GM19099 (cell line): Measurements from ENCODE around the gene ARHGAP33.

Experiments
- POLR2A ChIP-seq: IDR thresholded peaks from 3 replicates; pipeline ENCODE4 v1.6.1; 2011; ENCODE audit warnings: low read depth; ENCODE audit not compliant: insufficient read length; ENCODE audit errors: extremely low read depth

The ARHGAP33 gene

GRCh38 chr19:35780058-35780457, 4.7 kb downstream of the ARHGAP33 start:
- no peak for TF ChIP-seq POLR2A

GRCh38 chr19:35780717-35781116, 5.4 kb downstream of the ARHGAP33 start:
- TF ChIP-seq POLR2A, result no peak

- no peak for TF ChIP-seq POLR2A
Observed at GRCh38 chr19:35781650-35782049, 6.3 kb downstream of the ARHGAP33 start.

- no peak for TF ChIP-seq POLR2A
Observed at GRCh38 chr19:35782589-35782988, 7.2 kb downstream of the ARHGAP33 start.

- TF ChIP-seq POLR2A, result no peak
Observed at GRCh38 chr19:35783469-35784434, 8.4 kb downstream of the ARHGAP33 start.

GRCh38 chr19:35784503-35785338, 9.4 kb downstream of the ARHGAP33 start:
- TF ChIP-seq POLR2A, result no peak

GRCh38 chr19:35785339-35785627, 9.9 kb downstream of the ARHGAP33 start:
- no peak for TF ChIP-seq POLR2A

- no peak for TF ChIP-seq POLR2A
Observed at GRCh38 chr19:35786299-35787160, 11.2 kb downstream of the ARHGAP33 start.

GRCh38 chr19:35787227-35787799, 11.9 kb downstream of the ARHGAP33 start:
- TF ChIP-seq POLR2A, result no peak

GRCh38 chr19:35788205-35788960, 13.0 kb downstream of the ARHGAP33 start:
- no peak for TF ChIP-seq POLR2A

- no peak for TF ChIP-seq POLR2A
Observed at GRCh38 chr19:35789195-35789977, 14.0 kb downstream of the ARHGAP33 start.

- no peak for TF ChIP-seq POLR2A
Observed at GRCh38 chr19:35789978-35790944, 14.9 kb downstream of the ARHGAP33 start.
